ENCODE data around the gene TLR1.

- TF ChIP-seq TARDBP (IDR thresholded peaks at IDR 0.05) (no peak), ELF4 (IDR thresholded peaks at IDR 0.05) (no peak), ZNF384 (IDR thresholded peaks at IDR 0.05) (no peak)
These were observed 46.5 kb downstream of the TLR1 start for GRCh38 chr4:38757945-38758600.
